Activated CD8-positive, alpha-beta memory T cell treated with anti-CD3 and anti-CD28 coated beads, Interleukin-2, amount 50 U/mL, for 1 hour (primary cell): ENCODE measurements around the gene RMND5A.
A peak's percentile ranks its signal among the peaks of the same experiment; 100 is the strongest.
"Not testable (repeated sequence)": the region's sequence is repeated elsewhere in the genome, so short reads cannot be mapped to it uniquely, and the experiment has no call there.

Experiments
- DNase-seq: peaks from one replicate; pipeline ENCODE4 v3.0.0-alpha.2; 2020; ENCODE audit errors: extremely low read depth

The RMND5A gene, protein sequence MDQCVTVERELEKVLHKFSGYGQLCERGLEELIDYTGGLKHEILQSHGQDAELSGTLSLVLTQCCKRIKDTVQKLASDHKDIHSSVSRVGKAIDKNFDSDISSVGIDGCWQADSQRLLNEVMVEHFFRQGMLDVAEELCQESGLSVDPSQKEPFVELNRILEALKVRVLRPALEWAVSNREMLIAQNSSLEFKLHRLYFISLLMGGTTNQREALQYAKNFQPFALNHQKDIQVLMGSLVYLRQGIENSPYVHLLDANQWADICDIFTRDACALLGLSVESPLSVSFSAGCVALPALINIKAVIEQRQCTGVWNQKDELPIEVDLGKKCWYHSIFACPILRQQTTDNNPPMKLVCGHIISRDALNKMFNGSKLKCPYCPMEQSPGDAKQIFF

GRCh38 chr2:86719637-86720539 is at the start of gene RMND5A:
TSS of gene RMND5A (plus strand) at chr2:86720291. CDS start at chr2:86720668, 377 bp downstream.
- peak; percentile 82 for DNase-seq

DNA sequence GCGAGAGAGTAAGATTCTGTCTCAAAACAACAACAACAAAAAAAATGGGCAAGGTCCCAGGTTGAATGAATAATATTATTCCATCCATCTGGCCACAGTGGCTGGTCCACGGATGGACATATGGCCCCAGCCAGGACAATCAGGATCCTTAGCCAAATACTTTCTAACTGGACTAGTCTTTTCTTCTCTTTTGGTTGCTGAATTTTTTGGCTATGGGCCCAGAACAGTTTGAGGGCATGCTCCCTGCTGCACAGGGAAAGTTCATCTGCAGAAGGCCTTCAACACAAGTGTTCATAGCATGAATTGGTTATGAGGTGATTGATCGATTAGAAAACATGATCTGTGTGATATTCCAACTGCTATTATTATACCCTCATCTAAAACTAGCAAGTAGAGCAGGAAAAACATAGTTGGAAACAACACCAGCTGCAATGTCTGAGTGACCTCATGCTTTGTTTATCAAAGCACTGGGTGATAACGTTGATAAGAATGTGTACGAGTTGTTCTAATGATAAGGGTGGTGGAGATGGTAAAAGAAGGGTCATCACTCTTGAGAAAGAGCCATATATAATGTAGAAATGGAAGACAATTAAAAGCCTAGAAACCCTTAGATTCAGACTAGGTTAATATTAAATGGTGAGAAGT is 48.6 kb upstream of the RMND5A start:
- DNase-seq, result no peak

GRCh38 chr2:86672027-86672545 is 48.0 kb upstream of the RMND5A start:
- DNase-seq, result no peak

DNA sequence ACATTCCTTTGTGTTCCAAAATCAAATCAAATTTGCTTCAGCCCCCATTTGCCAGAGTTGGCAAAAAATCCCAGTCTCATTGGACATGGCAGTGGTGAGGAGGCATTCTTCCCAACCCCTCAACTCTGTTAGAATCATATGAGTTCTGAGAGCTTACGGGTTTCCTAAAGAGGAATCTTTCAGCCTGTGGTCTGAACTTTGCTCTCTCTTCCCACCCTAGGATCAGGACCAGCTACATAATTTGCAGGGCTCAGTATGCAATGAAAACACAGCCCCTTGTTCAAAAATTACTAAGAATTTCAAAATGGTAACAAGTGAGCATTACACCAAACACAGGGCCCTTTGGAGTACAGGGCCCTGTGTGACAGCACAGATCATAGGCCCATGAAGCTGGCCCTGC is 47.1 kb upstream of the RMND5A start:
- DNase-seq, result no peak

GRCh38 chr2:86673986-86674670 is 46.0 kb upstream of the RMND5A start:
- DNase-seq, result no peak

DNA sequence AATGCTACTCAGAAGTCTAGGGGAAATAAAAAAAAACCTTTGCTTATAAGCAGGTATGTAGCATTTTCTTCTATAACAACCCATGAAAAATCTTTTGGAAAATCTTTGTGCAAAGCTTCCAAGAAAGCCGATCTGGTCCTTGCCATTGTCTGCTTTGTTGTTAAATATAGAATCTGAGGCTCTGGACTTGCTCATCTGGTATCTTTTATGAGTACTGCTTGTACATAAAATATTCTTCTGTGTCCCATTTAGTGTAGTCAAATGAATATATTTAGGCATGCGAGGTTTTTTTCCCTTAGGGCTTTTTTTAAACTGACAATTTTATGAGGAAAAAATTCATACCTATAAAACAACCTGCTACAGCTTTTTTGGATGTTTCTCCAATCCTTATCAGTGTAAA is 45.0 kb upstream of the RMND5A start:
- DNase-seq, result no peak

DNA sequence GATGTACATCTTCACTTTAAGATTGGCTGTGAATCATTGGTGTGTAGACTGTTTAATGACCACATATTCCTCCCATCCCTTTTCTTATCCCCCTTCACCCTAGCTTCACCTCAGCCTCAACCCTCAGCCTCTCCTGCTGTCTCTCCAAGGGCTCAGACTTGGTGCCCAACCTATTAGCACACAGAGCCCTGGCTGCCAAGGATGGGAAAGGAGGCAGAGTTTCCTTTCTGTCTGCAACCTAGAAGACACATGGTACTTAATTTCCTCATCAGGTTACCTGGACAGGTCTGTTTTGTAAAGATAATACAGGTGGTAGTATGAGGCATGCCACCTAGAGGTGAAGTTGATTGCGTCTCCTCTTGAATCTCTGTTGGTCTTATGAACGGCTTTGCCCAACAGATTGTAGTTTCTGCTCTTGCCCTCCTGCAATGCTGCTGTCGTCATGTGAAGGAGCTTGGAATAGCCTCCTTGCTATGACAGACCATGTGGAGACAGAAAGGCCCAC is 44.5 kb upstream of the RMND5A start:
- no peak for DNase-seq

- no peak for DNase-seq
Measured at GRCh38 chr2:86677816-86678215, 42.3 kb upstream of the RMND5A start.

DNA sequence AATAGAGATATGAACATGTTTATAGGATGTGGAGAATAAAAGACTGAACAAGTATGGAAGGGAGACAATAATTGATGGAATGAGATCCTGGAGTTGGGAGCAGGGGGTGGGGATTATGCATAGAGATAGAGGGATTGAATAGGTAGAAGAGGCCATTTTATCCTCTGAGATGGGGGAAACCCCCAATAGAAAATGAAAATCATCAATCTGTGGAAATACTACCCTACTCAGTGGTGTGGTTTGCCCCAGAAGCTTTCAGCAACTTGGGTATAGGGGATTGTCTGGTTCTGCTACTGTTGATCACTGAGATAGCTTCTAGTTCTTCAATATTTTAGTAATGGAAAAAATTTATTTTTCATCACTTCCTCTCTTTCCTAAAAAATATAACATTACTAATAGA is 41.1 kb upstream of the RMND5A start:
- DNase-seq, result no peak

GRCh38 chr2:86685351-86685750 is 34.7 kb upstream of the RMND5A start:
- DNase-seq, result no peak

DNA sequence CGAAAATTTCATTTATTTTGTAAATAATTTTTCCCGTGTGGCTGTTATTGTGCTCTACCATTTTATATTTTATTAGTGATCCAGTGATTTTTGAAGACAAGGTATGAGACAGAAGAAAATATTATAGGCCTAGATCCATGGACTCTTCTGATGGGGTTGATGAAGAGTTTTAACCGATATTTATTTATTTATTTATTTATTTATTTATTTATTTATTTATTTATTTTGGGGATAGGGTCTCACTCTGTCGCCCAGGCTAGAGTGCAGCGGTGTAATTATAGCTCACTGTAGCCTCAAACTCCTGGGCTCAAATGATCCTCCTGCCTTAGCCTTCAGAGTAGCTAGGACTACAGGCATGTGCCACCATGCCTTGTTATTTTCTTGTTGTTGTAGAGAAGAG is 33.6 kb upstream of the RMND5A start:
- no peak for DNase-seq

- DNase-seq, result no peak
Measured at GRCh38 chr2:86686905-86687304, 33.2 kb upstream of the RMND5A start.

DNA sequence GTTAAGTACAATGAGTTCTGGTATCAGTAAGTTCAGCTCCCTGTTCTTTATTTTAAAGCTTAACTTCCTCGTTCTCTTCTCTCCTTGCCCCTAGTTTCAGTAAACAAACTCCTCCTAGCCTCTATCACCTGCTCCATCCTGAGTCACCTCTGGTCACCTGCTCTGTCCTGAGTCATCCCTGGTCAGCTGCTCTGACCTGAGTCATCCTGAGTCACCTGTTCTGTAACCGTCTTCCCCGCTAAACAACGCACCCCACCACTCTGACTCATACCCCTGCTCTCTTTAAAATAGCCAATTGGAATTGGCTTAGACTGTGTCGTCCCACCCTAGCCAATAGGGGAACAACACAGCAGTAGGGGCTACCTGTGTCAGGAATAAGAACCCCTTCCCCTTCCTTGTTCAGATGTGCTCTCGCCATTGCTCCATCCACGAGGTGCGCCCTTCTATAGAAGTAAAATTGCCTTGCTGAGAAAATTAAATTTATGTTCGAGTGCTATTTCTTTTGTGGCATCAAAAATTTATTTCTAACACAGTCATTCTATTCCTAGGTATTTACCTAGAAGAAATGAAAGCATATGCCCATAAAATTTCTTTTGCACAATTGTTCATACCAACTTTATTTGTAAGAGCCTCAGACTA is 24.9 kb upstream of the RMND5A start:
- DNase-seq, result no peak

DNA sequence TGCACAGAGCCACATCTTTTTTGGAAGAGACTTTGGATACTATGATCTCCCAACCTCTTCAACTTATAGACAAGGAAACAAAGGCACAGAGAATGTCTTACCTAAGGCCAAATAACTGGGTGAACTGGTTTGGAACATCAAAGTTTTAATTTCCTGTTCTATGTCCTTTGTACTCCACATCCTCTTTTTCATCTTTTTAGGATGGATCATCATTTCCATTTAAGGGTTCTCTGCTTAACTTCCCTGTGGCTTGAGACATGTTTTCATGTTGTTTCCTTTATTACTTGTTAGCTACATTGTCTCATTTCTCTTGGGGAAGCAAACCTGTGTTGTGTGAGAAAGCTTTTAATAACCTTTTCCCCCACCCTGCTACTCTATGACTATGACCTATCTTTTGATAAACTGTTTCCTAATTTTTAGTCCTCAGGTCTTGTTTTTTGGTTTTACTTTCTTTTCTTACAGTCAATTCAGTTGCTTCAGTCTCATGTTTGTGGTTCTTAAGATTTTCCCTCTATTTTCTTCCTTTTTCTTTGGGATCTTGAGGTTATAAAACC is 22.5 kb upstream of the RMND5A start:
- no peak for DNase-seq

DNA sequence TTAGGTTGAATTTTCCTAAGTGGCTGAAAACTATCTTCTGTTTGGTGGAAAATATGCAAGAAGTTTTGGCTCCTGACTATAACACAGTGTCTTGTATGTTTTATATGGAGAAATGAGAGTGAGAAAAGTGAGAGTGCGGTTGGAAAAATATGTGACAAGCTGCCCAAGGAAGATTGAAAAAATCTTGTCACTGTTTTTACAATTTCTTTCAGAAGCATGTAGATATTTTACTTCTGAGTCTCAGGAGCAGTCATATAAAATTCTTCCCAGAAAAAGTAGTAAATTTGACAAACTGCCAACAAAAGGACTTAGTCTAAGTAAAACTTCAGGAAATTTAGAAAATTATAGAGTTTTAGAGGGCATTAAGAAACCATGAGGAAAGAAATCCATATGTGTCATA is 19.4 kb upstream of the RMND5A start:
- DNase-seq, result no peak

DNA sequence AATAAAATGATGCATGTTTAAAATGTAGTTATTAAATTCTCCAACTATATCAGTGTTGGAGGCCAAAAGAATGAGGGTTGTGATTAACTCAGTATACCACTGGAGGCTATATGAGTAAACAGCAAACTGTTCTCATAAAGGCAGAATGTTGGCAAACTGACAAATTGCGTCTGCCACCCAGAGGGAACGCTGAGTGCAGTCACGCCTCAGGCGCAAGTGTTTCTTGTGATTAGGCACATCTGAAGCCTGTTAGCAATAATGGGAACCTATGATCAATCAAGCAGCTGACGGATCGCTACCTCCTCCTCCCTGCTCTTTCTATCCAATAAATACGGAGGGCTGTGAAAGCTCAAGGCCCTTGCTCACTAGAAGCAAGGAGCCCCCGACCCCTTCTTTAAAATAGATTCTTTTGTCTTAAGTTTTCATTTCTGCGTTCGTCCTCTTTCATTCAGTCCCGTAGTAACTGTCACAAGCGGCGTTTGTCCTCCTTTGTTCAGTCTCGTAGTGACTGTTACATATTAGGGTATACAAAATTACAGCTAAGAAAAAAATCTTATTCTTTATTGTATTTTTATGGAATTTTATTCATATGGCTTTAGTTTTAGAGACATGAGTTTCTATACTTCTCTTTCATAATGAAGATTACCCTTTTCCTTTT is 16.3 kb upstream of the RMND5A start:
- DNase-seq, result no peak

GRCh38 chr2:86704459-86704971 is 15.6 kb upstream of the RMND5A start:
- DNase-seq, result no peak

- DNase-seq, result no peak
Measured at GRCh38 chr2:86706220-86706619, 13.9 kb upstream of the RMND5A start.

GRCh38 chr2:86706935-86707334 is 13.2 kb upstream of the RMND5A start:
- no peak for DNase-seq

GRCh38 chr2:86708126-86708525 is 12.0 kb upstream of the RMND5A start:
- not testable (repeated sequence) for DNase-seq
